Esophagus muscularis mucosa (tissue), 3 donors: Measurements from ENCODE around the gene GSTA2.

Experiments used
- POLR2A ChIP-seq: fragments of 450-650 bp; IDR thresholded peaks from one replicate; pipeline ENCODE4 v1.6.1; 2017; ENCODE audit warnings: antibody characterized with exemption, moderate library complexity, mild to moderate bottlenecking, low read depth
- POLR2AphosphoS5 ChIP-seq, 2 donors: sonication (generic); formaldehyde crosslinking; IDR thresholded peaks; one replicate each; pipeline ENCODE4 v1.6.1; 2017; ENCODE audit warnings: antibody characterized with exemption in 2 of 2
- TF ChIP-seq, protein P1 (sequence below), 3 experiments: fragments of 200-600 bp in 2 of 3; fragments of 450-650 bp in 1 of 3; sonication (generic) in 2 of 3; IDR thresholded peaks; one replicate each; pipeline ENCODE4 v1.5.1; 2017 to 2019; ENCODE audit warnings: antibody characterized with exemption in 3 of 3, mild to moderate bottlenecking in 2 of 3, moderate library complexity in 1 of 3

DNA sequence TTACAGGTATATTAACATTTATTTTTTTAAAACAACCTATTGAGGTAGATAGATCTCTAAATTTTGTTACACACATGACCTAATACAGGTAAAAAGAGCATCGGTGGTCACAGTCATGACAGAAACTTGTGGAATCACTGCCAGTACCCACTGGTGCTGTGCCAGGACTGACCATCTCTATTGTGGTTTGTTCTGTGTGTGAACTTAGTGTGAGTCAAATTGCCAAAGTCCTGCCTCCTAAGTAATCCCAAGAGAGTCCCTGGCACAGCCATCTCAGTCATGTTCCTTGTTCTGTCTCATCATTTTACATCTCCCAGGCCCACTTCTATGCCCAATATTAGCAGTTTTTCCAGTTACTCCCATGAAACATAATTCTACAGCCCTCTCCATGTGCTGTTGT, 21.4 kb downstream of the GSTA2 start:
- TF ChIP-seq, protein P1, sequence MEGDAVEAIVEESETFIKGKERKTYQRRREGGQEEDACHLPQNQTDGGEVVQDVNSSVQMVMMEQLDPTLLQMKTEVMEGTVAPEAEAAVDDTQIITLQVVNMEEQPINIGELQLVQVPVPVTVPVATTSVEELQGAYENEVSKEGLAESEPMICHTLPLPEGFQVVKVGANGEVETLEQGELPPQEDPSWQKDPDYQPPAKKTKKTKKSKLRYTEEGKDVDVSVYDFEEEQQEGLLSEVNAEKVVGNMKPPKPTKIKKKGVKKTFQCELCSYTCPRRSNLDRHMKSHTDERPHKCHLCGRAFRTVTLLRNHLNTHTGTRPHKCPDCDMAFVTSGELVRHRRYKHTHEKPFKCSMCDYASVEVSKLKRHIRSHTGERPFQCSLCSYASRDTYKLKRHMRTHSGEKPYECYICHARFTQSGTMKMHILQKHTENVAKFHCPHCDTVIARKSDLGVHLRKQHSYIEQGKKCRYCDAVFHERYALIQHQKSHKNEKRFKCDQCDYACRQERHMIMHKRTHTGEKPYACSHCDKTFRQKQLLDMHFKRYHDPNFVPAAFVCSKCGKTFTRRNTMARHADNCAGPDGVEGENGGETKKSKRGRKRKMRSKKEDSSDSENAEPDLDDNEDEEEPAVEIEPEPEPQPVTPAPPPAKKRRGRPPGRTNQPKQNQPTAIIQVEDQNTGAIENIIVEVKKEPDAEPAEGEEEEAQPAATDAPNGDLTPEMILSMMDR (IDR thresholded peaks at IDR 0.05) = no peak
- TF ChIP-seq POLR2AphosphoS5 (IDR thresholded peaks at IDR 0.05) (no peak), POLR2A (no peak)
